Right renal pelvis (tissue), 4 donors: ENCODE data around the gene ERLIN1. TPM values are rescaled to one million over a fixed set of nuclear protein-coding genes. Genes with fewer than 3 reads are reported as not detected.
A peak's percentile ranks its signal among the peaks of the same experiment; 100 is the strongest.
"Not testable (repeated sequence)": the region's sequence is repeated elsewhere in the genome, so short reads cannot be mapped to it uniquely, and the experiment has no call there.

Experiments
- DNase-seq, 4 donors: peaks; one replicate each; pipeline ENCODE4 v3.0.0-alpha.2; 2013; ENCODE audit warnings: low read depth in 4 of 4, low spot score in 3 of 4, missing footprints in 1 of 4
- polyA plus RNA-seq, 4 donors: library from polyadenylated mRNA; unstranded; fragments of 120-200 nt; gene quantifications; one replicate each; pipeline ENCODE4 v1.2.1, GENCODE V29; 2013; ENCODE audit not compliant: insufficient read length in 4 of 4

ERLIN1 gene
- polyA plus RNA-seq, 4 donors: 50.2 to 62.6 (median 54.3) TPM

DNA sequence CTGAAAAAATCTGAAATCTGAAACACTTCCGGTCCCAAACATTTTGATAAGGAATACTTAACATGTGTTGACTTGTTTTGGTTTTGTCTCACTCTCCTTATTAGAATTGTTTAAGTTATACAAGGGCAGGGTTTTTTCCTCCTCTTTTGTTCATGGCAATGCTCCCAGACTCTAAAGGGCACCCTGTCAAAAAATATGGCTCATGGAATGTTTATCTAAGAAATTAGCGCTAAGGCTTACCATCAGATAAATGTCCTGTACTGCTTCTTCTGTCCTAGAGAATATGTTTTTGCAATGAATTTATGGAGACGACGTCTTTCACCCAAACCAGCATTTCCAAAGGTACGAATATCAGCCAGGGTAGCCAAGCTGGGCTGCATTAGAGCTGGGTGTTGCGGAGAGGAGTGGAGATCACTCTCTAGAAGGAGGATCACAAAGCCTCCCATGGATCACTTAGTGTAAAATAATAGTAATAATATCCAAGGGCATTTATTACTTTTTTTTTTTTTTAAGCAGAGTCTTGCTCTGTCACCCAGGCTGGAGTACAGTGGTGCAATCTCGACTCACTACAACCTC lies 46.8 kb downstream of the ERLIN1 start:
- no peak for DNase-seq

DNA sequence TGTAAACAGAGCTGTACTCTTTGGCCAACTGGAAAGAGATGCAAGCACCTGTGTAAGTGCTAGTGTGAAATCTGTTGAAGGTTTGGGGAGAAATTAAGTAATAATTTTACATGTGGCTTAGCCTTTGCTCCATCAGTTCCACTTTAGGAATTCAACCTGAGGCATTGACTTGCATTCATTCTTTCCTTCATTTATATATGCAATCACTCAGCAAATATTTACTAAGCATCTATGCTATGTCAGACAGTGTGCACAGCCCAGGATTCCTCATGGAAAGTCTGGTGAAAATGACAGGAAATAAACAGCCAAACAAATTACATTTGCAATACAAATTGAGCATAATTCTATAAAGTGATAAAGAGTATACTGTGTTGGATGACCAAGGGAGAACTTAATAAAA lies 50.3 kb downstream of the ERLIN1 start:
- no peak for DNase-seq

DNA sequence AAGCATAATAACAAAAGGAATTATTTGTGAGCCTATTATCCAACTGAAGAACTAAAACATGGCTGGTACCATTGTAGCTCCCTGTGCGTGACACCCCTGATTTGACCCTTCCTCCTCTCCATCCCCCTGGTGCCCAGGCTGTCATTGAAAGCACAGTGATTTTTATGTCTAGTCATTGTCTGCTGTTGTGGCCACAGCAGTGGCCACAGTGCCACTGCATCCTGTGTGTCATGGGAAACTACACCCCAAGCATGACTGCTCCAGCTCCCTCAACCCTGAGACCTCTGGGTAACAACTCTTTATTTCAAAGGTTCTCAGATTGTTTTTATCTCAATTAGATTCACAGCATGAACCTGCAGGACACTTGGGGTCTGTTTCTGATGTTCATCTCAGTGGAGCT lies 52.0 kb downstream of the ERLIN1 start:
- DNase-seq: no peak

- DNase-seq: no peak
Observed at GRCh38 chr10:100132427-100132826, 53.4 kb downstream of the ERLIN1 start.

DNA sequence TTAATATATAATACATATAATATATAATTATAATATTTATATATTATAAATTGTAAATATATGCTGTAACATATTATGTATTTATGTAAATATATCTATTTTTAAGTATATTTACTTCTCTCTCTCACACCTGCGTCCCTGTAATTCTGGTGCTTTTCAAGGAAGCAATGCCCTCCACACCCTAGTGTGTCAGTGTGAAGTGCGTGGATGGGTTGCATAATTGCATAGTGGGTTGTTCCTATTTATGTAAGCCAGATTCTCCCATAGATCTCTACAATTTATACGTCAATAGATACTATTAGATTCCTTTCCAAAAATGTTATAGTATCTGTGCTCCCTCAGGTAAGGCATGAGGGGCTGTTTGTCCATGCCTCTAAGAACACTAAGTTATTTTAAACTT lies 54.3 kb downstream of the ERLIN1 start:
- no peak for DNase-seq

DNA sequence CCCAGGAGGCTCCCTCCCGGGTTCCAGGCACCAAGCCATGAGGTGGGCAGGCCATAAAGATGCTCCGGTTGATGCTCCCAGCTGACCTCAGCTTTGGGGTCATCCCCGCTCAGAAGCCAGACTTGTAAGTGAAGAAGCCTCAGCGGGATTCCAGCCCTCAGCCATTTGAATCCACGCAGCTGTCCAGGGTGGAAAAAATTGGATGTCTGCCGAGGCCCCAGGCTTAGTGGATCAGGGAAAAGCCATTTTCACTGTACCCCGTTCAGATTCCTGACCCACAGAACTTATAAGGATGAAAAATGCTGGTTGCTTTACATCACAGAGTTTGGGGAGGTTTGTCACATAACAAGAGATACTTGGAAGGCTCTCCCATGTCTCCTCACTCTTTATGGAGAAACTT lies 55.0 kb downstream of the ERLIN1 start:
- peak in 2 of 4 donors; percentile 13 to 16 for DNase-seq

DNA sequence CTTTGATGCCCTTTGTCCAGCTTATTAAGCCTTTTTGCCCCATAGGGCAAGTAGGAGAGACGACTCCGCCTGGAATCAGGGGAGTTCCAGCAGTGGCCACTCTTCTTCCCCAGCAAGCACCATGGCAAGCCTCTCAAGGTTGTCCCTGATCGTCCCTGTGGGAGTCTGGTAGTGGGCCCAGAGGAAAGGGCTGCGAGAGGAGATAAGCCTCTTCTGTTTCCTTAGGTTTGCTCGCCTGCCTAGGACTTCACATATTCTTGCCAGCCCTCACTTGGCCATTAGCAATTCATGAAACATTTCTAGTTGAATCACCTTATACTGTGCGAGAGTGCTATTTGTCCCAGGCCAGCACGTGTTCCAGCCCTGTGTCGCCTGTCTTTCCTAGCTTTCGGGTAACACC lies 56.4 kb downstream of the ERLIN1 start:
- DNase-seq: no peak

DNA sequence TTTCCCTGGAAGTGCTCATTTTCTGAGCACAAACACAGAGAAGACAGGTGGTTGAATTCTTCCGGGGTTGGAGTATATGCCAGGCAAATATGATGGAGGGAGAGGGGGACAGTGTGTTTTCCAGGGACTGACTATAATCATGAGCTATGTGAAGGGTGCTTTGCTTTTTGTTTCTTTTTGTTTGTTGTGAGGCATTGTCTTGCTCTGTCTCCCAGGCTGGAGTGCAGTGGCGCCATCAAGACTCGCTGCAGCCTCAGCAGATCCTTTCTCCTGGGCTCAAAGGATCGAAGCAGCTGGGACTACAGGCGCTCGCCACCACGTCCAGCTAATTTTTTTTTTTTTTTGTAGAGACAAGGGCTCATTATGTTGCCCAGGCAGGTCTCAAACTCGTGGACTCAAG lies 56.9 kb downstream of the ERLIN1 start:
- DNase-seq: no peak

- not testable (repeated sequence) for DNase-seq
Observed at GRCh38 chr10:100125335-100125734, 60.5 kb downstream of the ERLIN1 start.

- DNase-seq: no peak
Observed at GRCh38 chr10:100124097-100124496, 61.7 kb downstream of the ERLIN1 start.

GRCh38 chr10:100122780-100123179 lies 63.0 kb downstream of the ERLIN1 start:
- DNase-seq: no peak

GRCh38 chr10:100120550-100120949 lies 65.3 kb downstream of the ERLIN1 start:
- DNase-seq: no peak

DNA sequence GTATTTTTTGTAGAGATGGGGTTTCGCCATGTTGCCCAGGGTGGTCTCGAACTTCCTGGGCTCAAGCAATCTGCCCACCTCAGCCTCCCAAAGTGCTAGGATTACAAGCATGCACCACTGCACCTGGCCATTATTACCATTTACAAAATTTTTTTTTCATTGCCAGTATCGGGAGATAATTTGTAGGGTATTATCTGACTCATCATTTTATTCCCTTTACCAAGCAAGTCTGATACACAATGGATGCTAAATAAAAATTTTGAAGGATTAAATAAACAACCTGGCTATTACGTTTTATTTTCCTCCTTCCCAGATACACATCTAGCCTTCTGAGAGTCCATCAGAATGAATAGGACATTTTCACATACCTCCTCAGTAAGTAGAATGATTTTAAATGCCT lies 66.1 kb downstream of the ERLIN1 start:
- DNase-seq: no peak

- DNase-seq: no peak
Observed at GRCh38 chr10:100114976-100115770, 70.7 kb downstream of the ERLIN1 start.

GRCh38 chr10:100114460-100114859 lies 71.4 kb downstream of the ERLIN1 start:
- DNase-seq: no peak

DNA sequence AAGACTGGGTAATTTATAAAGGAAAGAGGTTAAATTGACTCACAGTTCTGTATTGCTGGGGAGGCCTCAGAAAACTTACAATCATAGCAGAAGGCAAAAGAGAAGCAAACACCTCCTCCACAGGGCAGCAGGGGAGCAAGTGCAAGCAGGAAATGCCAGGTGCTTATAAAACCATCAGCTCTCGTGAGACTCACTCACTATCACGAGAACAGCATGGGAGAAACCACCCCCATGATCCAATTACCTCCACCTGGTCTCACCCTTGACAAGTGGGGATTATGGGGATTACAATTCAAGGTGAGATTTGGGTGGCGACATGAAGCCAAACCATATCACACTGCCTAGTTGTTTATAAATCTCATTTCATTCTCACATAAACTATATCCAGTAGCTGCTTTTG lies 76.2 kb downstream of the ERLIN1 start:
- no peak for DNase-seq

DNA sequence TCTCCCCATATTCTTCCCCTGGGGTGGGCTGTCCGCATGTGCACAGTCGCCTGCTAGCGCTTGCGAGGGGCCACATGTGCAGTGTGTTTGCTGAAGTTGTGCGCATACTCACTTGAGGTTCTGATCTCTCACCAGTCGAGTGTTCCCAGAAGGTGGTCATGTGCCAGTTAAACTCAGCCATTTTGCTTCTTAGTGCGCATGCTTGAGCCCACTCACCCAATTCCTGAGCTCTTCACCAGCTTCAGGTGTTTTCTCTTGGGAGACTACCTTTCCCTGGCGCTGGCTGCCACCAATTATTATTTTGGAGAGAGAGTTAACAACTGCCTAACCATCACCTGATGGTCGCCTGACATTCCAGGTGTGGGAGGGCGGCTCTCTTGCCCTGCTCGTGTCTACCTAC lies 79.0 kb downstream of the ERLIN1 start:
- no peak for DNase-seq

GRCh38 chr10:100104300-100104699 lies 81.5 kb downstream of the ERLIN1 start:
- no peak for DNase-seq

- no peak for DNase-seq
Observed at GRCh38 chr10:100103581-100103980, 82.2 kb downstream of the ERLIN1 start.

DNA sequence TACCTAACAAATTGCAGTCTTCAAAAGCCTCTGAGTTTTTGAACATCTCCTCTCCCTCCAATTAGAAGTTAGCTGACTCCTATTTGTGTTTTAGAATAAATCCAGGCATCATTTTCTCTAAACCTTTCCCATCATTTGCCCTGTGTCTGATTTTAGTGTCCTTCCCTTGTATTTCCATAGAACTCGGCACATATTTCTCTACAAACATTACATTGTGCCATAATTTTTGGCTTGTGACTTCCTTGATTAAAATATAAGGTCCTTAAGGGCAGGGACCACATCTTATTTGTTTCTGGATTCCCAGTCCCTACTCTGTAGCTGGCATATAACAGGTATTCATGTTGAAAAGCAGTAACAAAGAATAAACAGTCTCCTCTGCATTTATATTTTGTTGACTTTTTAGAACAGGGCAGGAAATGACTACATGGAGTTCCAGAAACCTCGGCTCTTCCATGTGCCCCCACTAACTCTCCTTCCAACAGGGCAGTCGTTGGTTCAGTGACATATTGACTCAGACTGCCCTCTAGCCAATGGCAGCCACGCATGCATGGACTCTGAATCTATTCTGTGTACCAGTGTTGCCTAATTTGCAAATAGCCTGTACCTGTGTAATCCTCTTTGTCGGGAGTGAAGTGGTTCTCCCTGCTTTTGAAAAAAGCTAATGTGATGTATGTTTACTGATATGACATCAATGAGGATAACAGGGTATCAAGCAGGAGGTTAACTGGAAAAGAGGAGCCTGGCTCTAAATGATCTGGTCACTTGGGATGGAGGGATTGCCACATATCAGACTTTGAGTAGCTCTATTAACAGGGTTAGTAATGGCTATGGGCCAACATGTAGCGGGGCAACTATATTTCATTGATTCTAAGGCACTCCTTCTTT lies 84.4 kb downstream of the ERLIN1 start:
- DNase-seq: no peak

DNA sequence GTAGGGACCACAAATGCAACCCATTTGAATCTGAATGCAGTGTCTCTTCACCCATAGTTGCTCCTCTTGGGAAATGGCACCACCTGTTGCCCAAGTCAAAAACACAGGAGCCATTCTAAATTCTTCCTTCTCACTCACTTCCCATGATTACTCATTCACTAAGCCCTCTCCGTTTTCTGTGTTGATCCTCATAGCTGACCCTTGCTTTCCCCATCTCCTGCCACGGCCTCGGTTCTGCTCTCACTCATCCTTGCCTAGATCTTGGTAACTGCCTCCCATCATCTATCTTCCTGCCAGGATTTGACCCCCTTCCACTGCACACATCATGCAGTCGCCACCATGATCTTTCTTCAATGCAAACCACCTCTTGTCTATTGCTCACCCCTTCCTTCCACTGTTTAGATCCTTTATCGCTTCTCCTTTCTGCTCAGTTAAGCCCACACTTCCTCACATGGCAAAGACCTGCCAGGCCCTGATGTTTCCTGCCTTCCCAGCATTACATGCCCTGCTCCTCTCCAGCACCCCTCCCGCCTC lies 85.1 kb downstream of the ERLIN1 start:
- no peak for DNase-seq
